HL-60 (cell line): Measurements from ENCODE around the gene SWI5.

ENCODE experiments used
- DNase-seq, 2 experiments: peaks; one replicate each; pipeline ENCODE4 v3.0.0-alpha.2; 2010 to 2020; ENCODE audit warnings: low read depth in 1 of 2, low spot score in 1 of 2
- H3K27ac ChIP-seq: fragments of 250-450 bp; sonication (Bioruptor Pico); replicated peaks from 2 replicates; pipeline ENCODE4 v1.5.1; 2020; ENCODE audit warnings: mild to moderate bottlenecking, moderate library complexity
- H3K27me3 ChIP-seq: fragments of 250-450 bp; sonication (Bioruptor Pico); 2 replicates; pipeline ENCODE4 v1.5.1; 2021; ENCODE audit warnings: mild to moderate bottlenecking, moderate library complexity; ENCODE audit not compliant: insufficient read depth, poor library complexity, severe bottlenecking
- H3K4me3 ChIP-seq: replicated peaks from 2 replicates; pipeline ENCODE4 v1.5.1; 2011; ENCODE audit warnings: mild to moderate bottlenecking, control low read depth, low read length; ENCODE audit not compliant: insufficient read depth
- CTCF ChIP-seq: IDR thresholded peaks from one replicate; pipeline ENCODE4 v1.5.1; 2011; ENCODE audit warnings: low read length, control low read depth, inconsistent platforms; ENCODE audit not compliant: insufficient read depth
- GABPA ChIP-seq: IDR thresholded peaks from 2 replicates; pipeline ENCODE4 v1.6.1; 2012; ENCODE audit warnings: low read depth
- POLR2AphosphoS5 ChIP-seq: IDR thresholded peaks from 2 replicates; pipeline ENCODE4 v1.6.1; 2012; ENCODE audit warnings: low read depth
- REST ChIP-seq: IDR thresholded peaks from 2 replicates; pipeline ENCODE4 v1.6.1; 2012; ENCODE audit warnings: low read depth; ENCODE audit not compliant: insufficient replicate concordance
- SPI1 ChIP-seq: IDR thresholded peaks from 2 replicates; pipeline ENCODE4 v1.6.1; 2012; ENCODE audit warnings: low read depth, mild to moderate bottlenecking, borderline replicate concordance

SWI5 gene

GRCh38 chr9:128285033-128285784 lies 9.1 kb downstream of the SWI5 start:
- H3K27ac ChIP-seq: no peak overlapping the region
- no peaks in the 10 kb centered on the region for H3K27me3 ChIP-seq
- no peak for DNase-seq
- TF ChIP-seq REST (no peak), POLR2AphosphoS5 (no peak), SPI1 (no peak), CTCF (no peak), GABPA (no peak)
- no peak overlapping the region for H3K4me3 ChIP-seq

GRCh38 chr9:128286440-128286839 lies 10.4 kb downstream of the SWI5 start:
- TF ChIP-seq SPI1 (no peak), POLR2AphosphoS5 (no peak)
- no peak overlapping the region for H3K27ac ChIP-seq
- H3K27me3 ChIP-seq: no peaks in the 10 kb centered on the region
- no peak for DNase-seq
- no peak overlapping the region for H3K4me3 ChIP-seq

GRCh38 chr9:128288273-128289004 lies 12.4 kb downstream of the SWI5 start:
- TF ChIP-seq CTCF: no peak
- DNase-seq: no peak
- Histone ChIP-seq H3K4me3 (no peak overlapping the region), H3K27me3 (no peaks in the 10 kb centered on the region), H3K27ac (no peak overlapping the region)

GRCh38 chr9:128292009-128292408 lies 15.9 kb downstream of the SWI5 start:
- Histone ChIP-seq H3K4me3 (no peak overlapping the region), H3K27me3 (no peaks in the 10 kb centered on the region), H3K27ac (no peak overlapping the region)
- no peak for TF ChIP-seq CTCF
- no peak for TF ChIP-seq POLR2AphosphoS5
- TF ChIP-seq GABPA: no peak
- TF ChIP-seq SPI1: no peak
- DNase-seq: no peak

- Histone ChIP-seq H3K4me3 (no peak overlapping the region), H3K27ac (no peak overlapping the region), H3K27me3 (no peaks in the 10 kb centered on the region)
- TF ChIP-seq GABPA (no peak), POLR2AphosphoS5 (no peak), REST (no peak), CTCF (no peak), SPI1 (no peak)
- DNase-seq: no peak
Observed at GRCh38 chr9:128293091-128293490, 17.0 kb downstream of the SWI5 start.
